CD4-positive, alpha-beta T cell (primary cell): ENCODE measurements around the gene OR1B1. TPM values are rescaled to one million over a fixed set of nuclear protein-coding genes. Genes with fewer than 3 reads are reported as not detected.

Source experiments
- ATAC-seq: fragments of 200-7000 bp; cut with Tn5 transposase; one replicate; pipeline ENCODE4 v1.10.0; 2022; ENCODE audit warnings: mild to moderate bottlenecking; ENCODE audit not compliant: poor library complexity
- CTCF ChIA-PET: fragments of 350-600 bp; sonication (Branson Sonifier 250); formaldehyde crosslinking; loops from one replicate; lab custom pipeline; 2021; ENCODE audit warnings: antibody characterized with exemption, inconsistent platforms; lab: Charles Lee
- POLR2A ChIA-PET: fragments of 350-600 bp; sonication (Branson Sonifier 250); formaldehyde crosslinking; loops from one replicate; lab custom pipeline; 2021; ENCODE audit warnings: antibody characterized with exemption, inconsistent platforms; lab: Charles Lee
- DNase-seq, 14 experiments: peaks; one replicate each; pipeline ENCODE4 v3.0.0-alpha.2; 2013 to 2020; ENCODE audit warnings: mixed read lengths in 2 of 14
- H3K27ac ChIP-seq, 2 donors: one replicate each; pipeline versions ENCODE4 v1.5.1 to v1.7.0; 2013; ENCODE audit warnings: low read length in 2 of 2, low read depth in 1 of 2, mild to moderate bottlenecking in 1 of 2
- H3K27me3 ChIP-seq, 2 experiments: 1 replicate in 1 of 2; 2 replicates in 1 of 2; pipeline versions ENCODE4 v1.6.1 to v1.7.0; 2013; ENCODE audit warnings: low read length in 2 of 2, control low read depth in 1 of 2, mild to moderate bottlenecking in 1 of 2, moderate library complexity in 1 of 2; ENCODE audit not compliant: insufficient read depth in 2 of 2, control insufficient read depth in 1 of 2
- H3K36me3 ChIP-seq: one replicate; pipeline ENCODE4 v1.6.1; 2013; ENCODE audit warnings: low read length, control low read depth; ENCODE audit not compliant: insufficient read depth
- H3K4me1 ChIP-seq: one replicate; pipeline ENCODE4 v1.6.1; 2013; ENCODE audit warnings: low read length, control low read depth; ENCODE audit not compliant: insufficient read depth
- H3K4me3 ChIP-seq: one replicate; pipeline ENCODE4 v1.5.1; 2013; ENCODE audit warnings: mild to moderate bottlenecking, low read length, moderate library complexity
- H3K9me3 ChIP-seq, 2 experiments: 1 replicate in 1 of 2; 2 replicates in 1 of 2; pipeline versions ENCODE4 v1.6.1 to v1.7.0; 2013; ENCODE audit warnings: low read length in 2 of 2, mild to moderate bottlenecking in 2 of 2, control low read depth in 1 of 2, moderate library complexity in 1 of 2; ENCODE audit not compliant: control insufficient read depth in 1 of 2, insufficient read depth in 1 of 2
- H3K27ac Mint-ChIP-seq: one replicate; pipeline ENCODE4 v1.8.0; 2020; ENCODE audit warnings: mixed read lengths
- H3K27me3 Mint-ChIP-seq: one replicate; pipeline ENCODE4 v1.8.0; 2021; ENCODE audit warnings: mixed read lengths
- H3K36me3 Mint-ChIP-seq: one replicate; pipeline ENCODE4 v1.8.0; 2021; ENCODE audit warnings: low read depth, mixed read lengths
- H3K4me1 Mint-ChIP-seq: one replicate; pipeline ENCODE4 v1.8.0; 2021; ENCODE audit warnings: low read depth, mixed read lengths
- H3K4me3 Mint-ChIP-seq: one replicate; pipeline ENCODE4 v1.8.0; 2020; ENCODE audit warnings: mild to moderate bottlenecking, mixed read lengths
- H3K9me3 Mint-ChIP-seq: one replicate; pipeline ENCODE4 v1.8.0; 2020; ENCODE audit warnings: mixed read lengths
- intact Hi-C, 2 experiments: fragments of 100-400 bp; cut with DNase I in 1 of 2; cut with micrococcal nuclease in 1 of 2; formaldehyde crosslinking; loops; one replicate each; pipeline versions ENCODE4 v1.15.1 to v1.9.0; 2023 to 2025; cut with DNase I, micrococcal nuclease
- polyA plus RNA-seq, 2 donors: library from polyadenylated mRNA; unstranded; fragments of 120-200 nt; gene quantifications; one replicate each; pipeline ENCODE4 v1.2.1, GENCODE V29; 2013
- total RNA-seq, 174 experiments: library from RNA in 2 of 174; stranded (reverse) in 2 of 174; gene quantifications; one replicate each; pipeline ENCODE4 v1.2.3 and lab custom pipeline; 2021 to 2026
- TF ChIP-seq, protein P1 (sequence below): fragments of 200-600 bp; IDR thresholded peaks from one replicate; pipeline ENCODE4 v1.8.0; 2022; ENCODE audit warnings: antibody characterized with exemption, mild to moderate bottlenecking

The OR1B1 gene
- not detected for total RNA-seq
- polyA plus RNA-seq (2013, experiment 1 of 2), result not detected
- polyA plus RNA-seq (2013, experiment 2 of 2), result not detected
- total RNA-seq (lab: John Stamatoyannopoulos, UW), result 0 to 0.25 (median 0) reads per million in 172 experiments

DNA sequence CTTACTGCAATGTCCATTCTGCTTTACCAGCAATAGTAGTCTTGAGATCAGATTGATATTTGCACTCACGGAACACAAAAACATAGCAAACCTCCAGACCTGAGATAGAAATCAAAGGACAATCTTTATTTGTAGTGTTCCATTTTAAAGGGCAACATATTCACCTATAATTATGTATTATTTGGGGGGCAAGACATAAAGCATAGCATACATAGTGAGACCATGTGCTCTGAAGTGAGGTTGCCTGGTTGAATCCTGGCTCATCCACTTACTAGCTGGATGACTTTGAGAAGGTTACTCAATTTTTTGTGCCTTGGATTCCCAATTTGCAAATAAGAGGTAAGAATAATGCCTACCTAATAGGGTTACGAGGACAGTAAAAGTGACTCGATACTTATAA is at the start of gene OR1B1:
OR1B1 (minus strand) TSS at position 101 of the 400 bp plus-strand sequence.
- CTCF ChIA-PET, result no interaction called here
- intact Hi-C loops, result no loop called here

GRCh38 chr9:122695696-122696095 is 38.3 kb upstream of the OR1B1 start:
- CTCF ChIA-PET, result no interaction called here
- Histone ChIP-seq H3K4me1 (no peaks in the 10 kb centered on the region), H3K4me3 (no peak overlapping the region), H3K36me3 (no peaks in the 10 kb centered on the region), H3K27ac (no peak overlapping the region), H3K9me3 (peaks cover 7 to 8% of the 10 kb centered on the region in 2 experiments), H3K27me3 (no peaks in the 10 kb centered on the region)
- Mint-ChIP-seq H3K36me3 (peaks cover 8% of the 10 kb centered on the region), H3K27me3 (no peaks in the 10 kb centered on the region), H3K9me3 (peaks cover 15% of the 10 kb centered on the region), H3K4me3 (no peak overlapping the region), H3K27ac (no peak overlapping the region), H3K4me1 (no peaks in the 10 kb centered on the region)
- POLR2A ChIA-PET, result no interaction called here
- ATAC-seq, result no peak
- no peak for DNase-seq
- TF ChIP-seq, protein P1, sequence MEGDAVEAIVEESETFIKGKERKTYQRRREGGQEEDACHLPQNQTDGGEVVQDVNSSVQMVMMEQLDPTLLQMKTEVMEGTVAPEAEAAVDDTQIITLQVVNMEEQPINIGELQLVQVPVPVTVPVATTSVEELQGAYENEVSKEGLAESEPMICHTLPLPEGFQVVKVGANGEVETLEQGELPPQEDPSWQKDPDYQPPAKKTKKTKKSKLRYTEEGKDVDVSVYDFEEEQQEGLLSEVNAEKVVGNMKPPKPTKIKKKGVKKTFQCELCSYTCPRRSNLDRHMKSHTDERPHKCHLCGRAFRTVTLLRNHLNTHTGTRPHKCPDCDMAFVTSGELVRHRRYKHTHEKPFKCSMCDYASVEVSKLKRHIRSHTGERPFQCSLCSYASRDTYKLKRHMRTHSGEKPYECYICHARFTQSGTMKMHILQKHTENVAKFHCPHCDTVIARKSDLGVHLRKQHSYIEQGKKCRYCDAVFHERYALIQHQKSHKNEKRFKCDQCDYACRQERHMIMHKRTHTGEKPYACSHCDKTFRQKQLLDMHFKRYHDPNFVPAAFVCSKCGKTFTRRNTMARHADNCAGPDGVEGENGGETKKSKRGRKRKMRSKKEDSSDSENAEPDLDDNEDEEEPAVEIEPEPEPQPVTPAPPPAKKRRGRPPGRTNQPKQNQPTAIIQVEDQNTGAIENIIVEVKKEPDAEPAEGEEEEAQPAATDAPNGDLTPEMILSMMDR, result no peak
- intact Hi-C loops, result no loop called here

More for the DNA sequence above, at the start of gene OR1B1:
- H3K36me3 ChIP-seq, result no peaks in the 10 kb centered on the region
- no peaks in the 10 kb centered on the region for H3K4me1 ChIP-seq
- no peaks in the 10 kb centered on the region for H3K9me3 ChIP-seq
- Mint-ChIP-seq H3K27ac (no peak within 1 kb of the TSS), H3K27me3 (peaks cover 30% of the 10 kb centered on the region), H3K4me1 (no peaks in the 10 kb centered on the region), H3K36me3 (no peaks in the 10 kb centered on the region), H3K4me3 (no peak within 1 kb of the TSS), H3K9me3 (no peaks in the 10 kb centered on the region)
- ATAC-seq (no peak), DNase-seq (no peak)
- no peaks in the 10 kb centered on the region for H3K27me3 ChIP-seq
- TF ChIP-seq, protein P1, result no peak
- no peak within 1 kb of the TSS for H3K27ac ChIP-seq
- POLR2A ChIA-PET, result no interaction called here
- H3K4me3 ChIP-seq, result no peak within 1 kb of the TSS

DNA sequence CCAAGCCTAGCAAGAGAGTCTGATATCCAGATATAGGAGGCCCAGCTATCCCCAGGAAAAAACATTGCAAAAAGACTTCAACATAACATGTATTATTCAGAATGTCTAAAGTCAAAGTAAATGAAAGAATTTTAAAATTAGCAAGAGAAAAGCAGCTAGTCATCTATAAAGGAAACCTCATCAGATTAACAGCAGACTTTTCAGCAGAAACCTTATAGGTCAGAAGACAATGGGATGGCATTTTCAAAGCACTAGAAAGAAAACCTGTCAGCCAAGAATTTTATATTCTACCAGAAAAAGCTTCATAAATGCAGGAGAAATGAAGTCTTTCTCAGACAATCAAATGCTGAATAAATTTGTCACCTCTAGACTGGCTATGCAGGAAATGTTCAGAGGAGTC is 27.4 kb upstream of the OR1B1 start:
- POLR2A ChIA-PET, result no interaction called here
- H3K4me3 ChIP-seq, result no peak overlapping the region
- H3K27me3 ChIP-seq, result no peaks in the 10 kb centered on the region
- H3K4me1 ChIP-seq, result no peaks in the 10 kb centered on the region
- no peaks in the 10 kb centered on the region for H3K36me3 ChIP-seq
- no peaks in the 10 kb centered on the region for H3K4me1 Mint-ChIP-seq
- no peak overlapping the region for H3K27ac ChIP-seq
- H3K9me3 ChIP-seq, result peaks cover 15 to 23% of the 10 kb centered on the region in 2 experiments
- no peaks in the 10 kb centered on the region for H3K36me3 Mint-ChIP-seq
- no peaks in the 10 kb centered on the region for H3K27me3 Mint-ChIP-seq
- CTCF ChIA-PET, result no interaction called here
- DNase-seq, result no peak
- intact Hi-C loops, result no loop called here
- TF ChIP-seq, protein P1, result no peak
- no peak overlapping the region for H3K27ac Mint-ChIP-seq
- no peak for ATAC-seq
- H3K4me3 Mint-ChIP-seq, result no peak overlapping the region
- H3K9me3 Mint-ChIP-seq, result peaks cover 5% of the 10 kb centered on the region
